ENCODE data around the gene TAS2R43.
"Not testable (repeated sequence)": the region's sequence is repeated elsewhere in the genome, so short reads cannot be mapped to it uniquely, and the experiment has no call there.

TAS2R43 gene

GRCh38 chr12:11081987-11082386 lies 10.1 kb downstream of the TAS2R43 start:
- TF ChIP-seq CTCF (IDR thresholded peaks at IDR 0.05; ENCODE audit: control insufficient read depth, extremely low read depth, insufficient read depth) = no peak
- no peak overlapping the region for H3K4me3 ChIP-seq (ENCODE audit: low read depth, low read length)
- DNase-seq (ENCODE audit: low read depth) = no peak

GRCh38 chr12:11078246-11078645 lies 13.9 kb downstream of the TAS2R43 start:
- no peak for DNase-seq (ENCODE audit: low read depth)
- no peak for TF ChIP-seq CTCF (IDR thresholded peaks at IDR 0.05; ENCODE audit: control insufficient read depth, extremely low read depth, insufficient read depth)
- H3K4me3 ChIP-seq (ENCODE audit: low read depth, low read length) = no peak overlapping the region

- DNase-seq (ENCODE audit: low read depth) = no peak
- no peak for TF ChIP-seq CTCF (IDR thresholded peaks at IDR 0.05; ENCODE audit: control insufficient read depth, extremely low read depth, insufficient read depth)
These were observed 16.5 kb downstream of the TAS2R43 start for GRCh38 chr12:11075642-11076041.

GRCh38 chr12:11071414-11071813 lies 20.7 kb downstream of the TAS2R43 start:
- no peak overlapping the region for H3K4me3 ChIP-seq (ENCODE audit: low read depth, low read length)
- no peak for TF ChIP-seq CTCF (IDR thresholded peaks at IDR 0.05; ENCODE audit: control insufficient read depth, extremely low read depth, insufficient read depth)
- DNase-seq (ENCODE audit: low read depth) = no peak

More at GRCh38 chr12:11075642-11076041, 16.5 kb downstream of the TAS2R43 start:
- H3K4me3 ChIP-seq (ENCODE audit: low read depth, low read length) = no peak overlapping the region

GRCh38 chr12:11070999-11071398 lies 21.1 kb downstream of the TAS2R43 start:
- no peak overlapping the region for H3K4me3 ChIP-seq (ENCODE audit: low read depth, low read length)
- DNase-seq (ENCODE audit: low read depth) = no peak
- TF ChIP-seq CTCF (IDR thresholded peaks at IDR 0.05; ENCODE audit: control insufficient read depth, extremely low read depth, insufficient read depth) = no peak

GRCh38 chr12:11069854-11070365 lies 22.2 kb downstream of the TAS2R43 start:
- DNase-seq (ENCODE audit: low read depth) = no peak
- TF ChIP-seq CTCF (IDR thresholded peaks at IDR 0.05; ENCODE audit: control insufficient read depth, extremely low read depth, insufficient read depth) = no peak
- no peak overlapping the region for H3K4me3 ChIP-seq (ENCODE audit: low read depth, low read length)

GRCh38 chr12:11067514-11067913 lies 24.6 kb downstream of the TAS2R43 start:
- H3K4me3 ChIP-seq (ENCODE audit: low read depth, low read length) = no peak overlapping the region
- TF ChIP-seq CTCF (IDR thresholded peaks at IDR 0.05; ENCODE audit: control insufficient read depth, extremely low read depth, insufficient read depth) = no peak
- no peak for DNase-seq (ENCODE audit: low read depth)

- DNase-seq (ENCODE audit: low read depth); H3K4me3 ChIP-seq (ENCODE audit: low read depth, low read length): not testable (repeated sequence)
These were observed 29.9 kb downstream of the TAS2R43 start, which contains the start of gene TAS2R46 for GRCh38 chr12:11062194-11062593. TAS2R46 (minus strand) TSS chr12:11062294; CDS start chr12:11062294, 0 bp downstream.
